Lower leg skin (tissue), 3 donors: ENCODE results near the gene GRXCR2.

Experiments
- POLR2A ChIP-seq, 2 donors: fragments of 450-650 bp; IDR thresholded peaks; one replicate each; pipeline ENCODE4 v1.6.1; 2016 to 2017; ENCODE audit warnings: antibody characterized with exemption in 2 of 2, mild to moderate bottlenecking in 1 of 2, moderate library complexity in 1 of 2
- TF ChIP-seq, protein P1 (sequence below), 3 donors: fragments of 450-650 bp; IDR thresholded peaks; one replicate each; pipeline ENCODE4 v1.5.1; 2016; ENCODE audit warnings: antibody characterized with exemption in 3 of 3, mild to moderate bottlenecking in 3 of 3, moderate library complexity in 2 of 3

DNA sequence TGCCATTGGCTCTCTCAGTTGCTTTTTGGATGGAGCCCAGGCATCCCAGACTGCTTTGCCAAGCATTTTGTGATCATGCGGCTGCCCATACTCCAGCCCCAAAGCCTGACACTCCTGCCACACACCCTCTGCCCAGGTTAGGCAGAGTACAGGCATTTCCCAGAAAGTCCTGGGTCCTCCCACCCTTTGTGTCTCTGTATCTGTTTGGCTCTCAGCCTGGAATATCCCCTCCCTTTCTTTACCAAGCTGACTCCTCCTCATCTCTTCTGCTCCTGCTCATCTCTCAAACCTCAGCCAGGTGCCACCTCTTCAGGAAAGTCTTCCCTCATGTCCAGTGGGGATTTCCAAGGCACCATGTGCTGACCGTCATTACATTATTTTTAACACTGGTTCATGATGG lies 49.2 kb upstream of the GRXCR2 start:
- TF ChIP-seq, protein P1, sequence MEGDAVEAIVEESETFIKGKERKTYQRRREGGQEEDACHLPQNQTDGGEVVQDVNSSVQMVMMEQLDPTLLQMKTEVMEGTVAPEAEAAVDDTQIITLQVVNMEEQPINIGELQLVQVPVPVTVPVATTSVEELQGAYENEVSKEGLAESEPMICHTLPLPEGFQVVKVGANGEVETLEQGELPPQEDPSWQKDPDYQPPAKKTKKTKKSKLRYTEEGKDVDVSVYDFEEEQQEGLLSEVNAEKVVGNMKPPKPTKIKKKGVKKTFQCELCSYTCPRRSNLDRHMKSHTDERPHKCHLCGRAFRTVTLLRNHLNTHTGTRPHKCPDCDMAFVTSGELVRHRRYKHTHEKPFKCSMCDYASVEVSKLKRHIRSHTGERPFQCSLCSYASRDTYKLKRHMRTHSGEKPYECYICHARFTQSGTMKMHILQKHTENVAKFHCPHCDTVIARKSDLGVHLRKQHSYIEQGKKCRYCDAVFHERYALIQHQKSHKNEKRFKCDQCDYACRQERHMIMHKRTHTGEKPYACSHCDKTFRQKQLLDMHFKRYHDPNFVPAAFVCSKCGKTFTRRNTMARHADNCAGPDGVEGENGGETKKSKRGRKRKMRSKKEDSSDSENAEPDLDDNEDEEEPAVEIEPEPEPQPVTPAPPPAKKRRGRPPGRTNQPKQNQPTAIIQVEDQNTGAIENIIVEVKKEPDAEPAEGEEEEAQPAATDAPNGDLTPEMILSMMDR (IDR thresholded peaks at IDR 0.05): no peak
- TF ChIP-seq POLR2A (IDR thresholded peaks at IDR 0.05): no peak
